T-helper 1 cell treated with Interleukin-12 subunit alpha and Interleukin-12 subunit beta and Interleukin-4 antibody, amounts not matched to agents 30 ng/mL and 1 ng/mL, for 36 hours (primary cell): ENCODE results near the gene ENTPD1. TPM values are rescaled to one million over a fixed set of nuclear protein-coding genes. Genes with fewer than 3 reads are reported as not detected.

Source experiments
- intact Hi-C: fragments of 100-400 bp; cut with micrococcal nuclease; formaldehyde crosslinking; loops from one replicate; pipeline ENCODE4 v1.15.1; 2024
- total RNA-seq: library from RNA; stranded (reverse); gene quantifications from 2 replicates; pipeline ENCODE4 v1.2.3, GENCODE V29; 2022

Gene ENTPD1
- total RNA-seq, 1 donor from 2014 or later = 47.1 TPM

GRCh38 chr10:95819620-95820329 is 63.8 kb downstream of the ENTPD1 start:
- intact Hi-C loops = loop anchor here (1.0 to 2.0 kb wide), 3 partner anchors 13 to 45 kb away; no protein-coding TSS in a partner anchor

DNA sequence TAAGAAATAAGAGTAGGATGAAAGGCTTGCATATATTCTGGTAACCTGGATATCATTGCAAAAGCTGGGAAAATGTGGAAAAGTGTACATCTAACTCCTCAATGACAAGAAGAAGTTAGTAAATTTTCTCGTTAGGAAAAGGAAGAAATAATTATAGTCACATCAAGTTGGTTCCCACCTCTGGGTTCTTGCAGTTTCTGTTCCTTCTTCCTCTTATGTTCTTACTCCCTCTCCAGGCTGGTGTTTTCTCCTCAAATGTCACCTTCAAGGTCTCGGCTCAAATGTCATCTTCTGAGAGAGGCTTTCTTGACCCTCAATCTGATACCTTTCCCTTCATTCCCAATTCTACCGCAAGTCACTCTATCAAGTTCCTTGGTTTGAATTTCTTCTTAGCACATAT is 64.4 kb downstream of the ENTPD1 start:
- intact Hi-C loops = loop anchor here (1.0 to 2.0 kb wide), 2 partner anchors 12 to 44 kb away; no protein-coding TSS in a partner anchor

DNA sequence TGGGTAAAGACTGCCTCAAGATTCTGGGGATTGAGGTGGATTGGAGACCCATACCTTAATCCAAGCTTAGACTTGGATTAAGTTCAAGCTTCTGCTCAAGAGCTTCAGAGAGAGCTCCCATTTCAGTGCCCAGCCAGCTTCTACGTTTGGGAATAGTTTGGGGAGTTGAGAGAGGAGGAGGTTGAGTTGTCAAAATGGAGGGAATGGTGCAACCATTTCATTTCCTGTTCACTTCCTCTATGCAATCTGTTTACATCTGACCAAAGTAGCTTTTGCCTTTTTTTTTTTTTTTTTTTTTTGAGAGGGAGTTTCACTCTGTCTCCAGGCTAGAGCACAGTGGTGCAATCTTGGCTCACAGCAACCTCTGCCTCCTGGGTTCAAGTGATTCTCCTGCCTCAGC is 65.8 kb downstream of the ENTPD1 start:
- intact Hi-C loops = loop anchor here (2.0 kb wide), 1 partner anchor 43 kb away; no protein-coding TSS in a partner anchor

DNA sequence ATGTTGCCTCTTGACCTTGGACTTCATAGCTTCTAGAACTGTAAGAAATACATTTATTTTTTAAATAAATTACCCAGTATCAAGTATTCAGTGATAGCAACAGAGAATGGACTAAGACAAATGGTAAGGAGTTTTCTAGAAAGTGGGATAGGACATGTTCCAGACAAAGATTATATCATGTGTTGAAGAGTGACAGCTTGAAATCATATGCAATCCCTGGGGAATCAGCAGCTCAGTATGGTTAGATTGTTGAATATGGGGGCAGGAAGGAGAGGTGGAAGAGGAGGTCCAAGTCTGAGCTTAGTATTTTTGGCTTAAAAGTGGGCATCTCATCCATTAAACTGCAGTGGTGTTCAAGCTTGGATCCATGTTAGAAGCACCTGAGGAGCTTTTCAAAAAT is 74.1 kb downstream of the ENTPD1 start:
- intact Hi-C loops = no loop called here

DNA sequence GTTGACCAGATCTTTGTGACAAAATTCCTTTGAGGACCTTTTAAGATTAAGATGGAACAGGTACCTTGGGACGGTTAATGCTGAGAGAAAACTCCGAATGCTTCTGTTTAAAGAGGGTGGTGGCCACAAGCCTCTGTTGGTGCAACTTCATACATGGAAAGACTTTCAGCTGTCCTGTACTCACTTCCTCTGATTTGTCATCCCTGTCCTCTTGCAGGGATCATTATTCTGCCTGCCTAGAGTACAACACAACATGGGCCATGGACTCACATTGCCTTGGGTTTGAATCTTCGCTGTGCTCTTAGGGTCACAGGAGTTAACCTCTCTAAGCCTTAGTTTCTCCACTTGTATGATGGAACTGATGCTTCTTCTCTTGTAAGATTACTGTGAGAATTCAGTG is 75.1 kb downstream of the ENTPD1 start:
- intact Hi-C loops = no loop called here

DNA sequence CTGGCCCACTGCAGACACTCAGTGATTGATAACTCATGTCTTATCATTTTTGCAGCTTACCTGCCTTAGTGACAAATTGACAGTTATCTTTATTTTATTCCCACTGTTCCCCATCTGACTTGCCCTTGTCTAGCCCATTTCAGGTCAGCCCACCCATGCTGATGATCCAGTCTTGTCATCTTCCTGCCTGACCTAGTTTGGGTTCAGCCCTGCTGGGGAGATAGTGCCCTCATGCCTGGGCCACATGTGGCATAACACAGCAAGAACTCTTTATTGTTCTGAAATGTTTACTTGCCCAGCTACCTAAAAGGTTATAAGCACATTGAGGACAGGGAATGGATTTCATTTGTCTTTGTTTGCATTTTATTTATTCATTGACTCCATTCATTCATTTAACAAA is 75.6 kb downstream of the ENTPD1 start:
- intact Hi-C loops = no loop called here

GRCh38 chr10:95832216-95833041 is 76.5 kb downstream of the ENTPD1 start:
- intact Hi-C loops = loop anchor here (1.0 kb wide), 8 partner anchors 9 to 176 kb away; partner anchors contain the start of gene ALDH18A1

DNA sequence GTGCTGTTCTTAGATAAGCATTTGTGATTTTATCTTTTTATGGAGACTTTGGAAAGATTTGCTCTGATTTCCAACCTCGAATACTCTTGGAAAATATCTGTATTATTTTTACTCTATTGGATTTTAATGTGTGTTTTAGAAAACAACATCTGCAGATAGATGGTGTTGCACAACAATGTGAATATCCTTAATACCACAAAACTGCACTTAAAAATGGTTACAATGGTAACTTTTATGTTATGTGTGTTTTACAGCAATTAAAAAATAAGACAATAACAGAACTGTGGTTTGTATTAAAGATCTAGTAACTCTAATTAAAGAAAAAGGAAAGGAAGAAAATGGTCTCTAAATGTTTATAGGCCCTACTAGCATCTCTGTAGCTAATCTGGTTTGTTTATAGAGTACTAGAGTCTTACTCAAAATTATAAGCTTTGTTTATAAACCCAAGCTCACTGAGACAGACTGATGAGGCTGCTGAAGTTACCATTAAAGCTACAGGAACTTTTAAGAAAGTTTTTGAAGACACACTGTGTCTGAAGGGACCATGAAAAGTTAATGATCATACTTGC is 77.2 kb downstream of the ENTPD1 start:
- intact Hi-C loops = no loop called here

- intact Hi-C loops = no loop called here
Measured at GRCh38 chr10:95834406-95834805, 78.4 kb downstream of the ENTPD1 start.

DNA sequence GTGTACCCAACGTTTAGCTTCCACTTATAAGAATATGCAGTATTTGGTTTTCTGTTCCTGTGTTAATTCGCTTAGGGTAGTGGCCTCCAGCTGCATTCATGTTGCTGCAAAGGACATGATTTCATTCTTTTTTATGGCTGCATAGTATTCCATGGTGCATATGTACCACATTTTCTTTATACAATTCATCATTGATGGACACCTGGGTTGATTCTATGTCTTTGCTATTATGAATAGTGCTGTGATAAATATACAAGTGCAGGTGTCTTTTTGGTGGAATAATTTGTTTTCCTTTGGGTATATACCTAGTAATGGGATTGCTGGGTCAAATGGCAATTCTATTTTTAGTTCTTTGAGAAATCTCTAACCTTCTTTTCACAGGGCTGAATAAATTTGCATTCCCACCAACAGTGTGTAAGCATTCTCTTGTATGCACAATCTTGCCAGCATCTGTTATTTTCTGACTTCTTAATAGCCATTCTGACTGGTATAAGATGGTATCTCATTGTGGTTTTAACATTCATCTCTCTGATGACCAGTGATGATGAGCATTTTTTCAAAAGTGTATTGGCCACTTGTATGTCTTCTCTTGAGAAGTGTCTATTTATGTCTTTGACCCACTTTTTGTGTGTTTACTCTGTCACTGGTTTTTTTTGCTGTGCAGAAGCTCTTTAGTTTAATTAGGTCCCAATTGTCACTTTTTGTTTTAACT is 79.3 kb downstream of the ENTPD1 start:
- intact Hi-C loops = no loop called here

DNA sequence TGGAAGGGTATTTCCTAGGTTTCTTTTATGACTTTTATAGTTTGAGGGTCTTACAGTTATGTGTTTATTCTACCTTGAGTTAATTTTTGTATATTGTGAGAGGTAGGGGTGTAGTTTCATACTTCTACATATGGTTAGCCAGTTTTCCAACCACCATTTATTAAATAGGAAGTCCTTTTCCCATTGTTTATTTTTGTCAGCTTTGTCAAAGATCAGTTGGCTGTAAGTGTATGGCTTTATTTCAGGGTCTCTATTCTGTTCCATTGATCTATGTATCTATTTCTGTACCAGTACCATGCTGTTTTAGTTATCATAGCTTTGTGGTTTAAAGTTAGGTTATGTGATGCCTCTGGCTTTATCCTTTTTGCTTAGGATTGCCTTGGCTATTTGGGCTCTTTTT is 79.9 kb downstream of the ENTPD1 start:
- intact Hi-C loops = no loop called here

- intact Hi-C loops = no loop called here
Measured at GRCh38 chr10:95836610-95837355, 80.8 kb downstream of the ENTPD1 start.

DNA sequence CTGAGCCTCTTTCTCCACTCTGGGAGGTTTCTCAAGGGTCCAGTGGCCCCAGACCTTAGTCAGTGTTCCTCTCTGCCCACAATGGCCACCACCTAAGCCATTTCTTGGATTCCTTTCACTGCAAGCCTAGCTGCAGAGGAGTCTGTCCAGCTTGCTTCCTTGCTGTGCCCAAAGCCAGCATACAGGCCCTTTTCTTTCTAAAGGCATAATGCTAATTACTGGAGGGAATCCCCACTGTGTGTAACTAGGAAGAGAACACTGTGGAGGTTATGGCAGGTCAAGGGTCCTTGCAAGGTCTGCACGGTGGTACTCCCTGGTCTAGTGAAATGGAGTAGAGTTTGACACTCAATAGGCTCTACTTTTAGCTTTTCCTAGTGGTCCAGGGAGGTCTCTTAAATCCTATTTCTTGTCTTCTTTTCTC is 81.4 kb downstream of the ENTPD1 start:
- intact Hi-C loops = no loop called here

DNA sequence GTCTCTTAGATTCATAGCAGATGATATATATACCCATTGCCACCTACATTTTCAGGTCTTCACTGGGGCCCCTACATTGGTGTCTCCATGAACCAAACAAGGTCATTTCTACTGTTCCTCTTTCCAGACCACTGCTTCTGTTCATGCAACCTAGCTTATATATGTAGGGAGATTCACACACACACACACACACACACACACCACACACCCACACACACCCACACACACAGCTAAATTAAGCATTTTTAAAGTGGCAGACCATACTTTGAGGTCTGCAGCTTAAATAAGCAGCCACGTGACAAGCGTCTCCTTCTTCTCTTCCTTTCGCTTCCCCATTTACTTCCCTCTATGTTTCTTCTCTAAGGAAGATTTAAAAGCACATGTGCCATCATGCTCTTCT is 81.8 kb downstream of the ENTPD1 start:
- intact Hi-C loops = no loop called here

DNA sequence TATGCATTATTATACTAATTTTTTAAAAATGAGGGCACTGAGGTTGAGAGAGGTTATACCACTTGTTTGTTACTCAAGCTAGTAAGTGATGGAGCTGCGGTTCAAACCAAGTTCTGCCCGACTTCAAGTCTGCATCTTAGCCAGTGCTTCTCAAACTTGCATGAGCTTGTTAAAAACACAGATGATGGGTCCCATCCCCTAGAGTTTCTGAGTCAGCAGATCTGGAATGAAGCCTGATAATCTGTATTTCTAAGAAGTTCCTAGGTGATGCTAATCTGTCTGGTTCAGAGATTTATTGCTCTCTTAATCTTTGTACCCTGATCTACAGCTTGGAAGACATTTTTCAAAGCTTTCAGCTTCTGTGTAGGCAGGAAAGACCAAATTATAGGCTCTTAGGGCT is 84.2 kb downstream of the ENTPD1 start:
- intact Hi-C loops = loop anchor here (2.0 kb wide), 1 partner anchor 279 kb away; the partner anchor contains the start of gene SORBS1

DNA sequence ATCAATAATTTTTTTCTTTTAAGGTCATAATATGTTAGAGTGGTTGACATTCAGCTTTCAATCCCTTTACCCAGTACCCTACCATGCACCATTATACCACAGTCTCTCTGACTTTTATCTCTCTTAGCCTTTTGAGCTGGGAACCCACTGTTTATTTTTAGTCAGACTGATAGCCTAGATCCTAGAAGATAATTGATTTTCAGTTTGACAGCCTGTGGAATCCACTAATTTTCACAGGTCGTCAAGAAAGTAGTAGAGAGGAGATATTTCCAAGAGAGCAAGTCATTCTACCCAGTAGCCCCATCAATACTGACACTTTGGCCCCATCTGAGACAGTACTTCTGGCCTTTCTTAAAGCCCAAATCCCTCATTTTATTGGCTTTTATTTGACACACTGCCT is 84.7 kb downstream of the ENTPD1 start:
- intact Hi-C loops = loop anchor here (1.0 to 2.0 kb wide), 2 partner anchors 8 to 280 kb away; partner anchors contain the start of gene SORBS1

GRCh38 chr10:95841661-95842498 is 85.9 kb downstream of the ENTPD1 start:
- intact Hi-C loops = loop anchor here (1.0 to 2.0 kb wide), 4 partner anchors 10 to 281 kb away; partner anchors contain the start of gene SORBS1

- intact Hi-C loops = no loop called here
Measured at GRCh38 chr10:95845411-95845810, 89.4 kb downstream of the ENTPD1 start.

- intact Hi-C loops = no loop called here
Measured at GRCh38 chr10:95847007-95847406, 91.0 kb downstream of the ENTPD1 start.
